OCI-LY7 (cell line): Measurements from ENCODE around the gene PAPOLG.

Experiments used
- EZH2phosphoT487 ChIP-seq: fragments of 200-600 bp; sonication (generic); IDR thresholded peaks from 2 replicates; pipeline ENCODE4 v1.6.1; 2018; ENCODE audit warnings: low read depth, borderline replicate concordance, mild to moderate bottlenecking, mixed run types, antibody characterized with exemption, low read length, moderate library complexity, mixed read lengths
- TF ChIP-seq, protein P1 (sequence below): fragments of 200-600 bp; sonication (generic); conservative IDR thresholded peaks from 2 replicates; pipeline ENCODE4 v1.5.1; 2014; ENCODE audit warnings: mild to moderate bottlenecking, antibody characterized with exemption, low read length, moderate library complexity, mixed read lengths

DNA sequence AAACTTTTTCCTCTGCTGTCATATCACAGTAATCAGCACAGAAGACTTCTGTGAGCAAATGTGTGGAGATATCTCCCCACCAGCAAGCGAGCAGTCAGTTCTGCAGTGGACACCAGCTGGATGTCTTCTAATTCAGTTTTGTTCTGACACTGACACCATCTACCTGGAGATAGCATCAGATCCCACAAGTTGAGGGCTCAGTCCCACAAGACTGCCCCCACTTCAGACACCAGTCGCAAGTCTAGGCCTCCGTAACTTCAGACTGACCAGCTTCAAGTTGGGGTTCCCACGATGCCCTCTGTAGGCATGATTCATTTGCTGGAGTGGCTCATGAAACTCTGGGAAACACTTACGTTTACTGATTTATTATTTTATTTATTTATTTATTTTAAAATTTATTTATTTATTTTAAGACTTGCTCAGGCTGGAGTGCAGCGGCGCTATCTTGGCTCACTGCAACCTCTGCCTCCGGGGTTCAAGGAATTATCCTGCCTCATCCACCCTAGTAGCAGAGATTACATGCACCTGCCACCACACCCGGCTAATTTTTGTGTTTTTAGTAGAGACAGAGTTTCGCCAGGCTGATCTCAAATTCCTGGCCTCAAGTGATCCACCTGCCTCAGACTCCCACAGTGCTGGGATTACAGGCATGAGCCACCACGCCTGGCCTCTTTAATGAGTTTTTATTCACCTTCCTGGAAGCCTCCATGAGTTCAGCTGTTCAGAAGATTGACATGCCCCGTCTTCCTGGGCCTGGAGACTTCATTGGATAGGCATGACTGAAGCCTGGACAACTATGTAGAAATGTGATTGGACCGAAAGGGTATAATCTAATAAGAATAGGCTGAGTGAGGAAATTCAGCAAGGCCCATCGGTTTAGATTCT, 55.7 kb downstream of the PAPOLG start:
- TF ChIP-seq, protein P1, sequence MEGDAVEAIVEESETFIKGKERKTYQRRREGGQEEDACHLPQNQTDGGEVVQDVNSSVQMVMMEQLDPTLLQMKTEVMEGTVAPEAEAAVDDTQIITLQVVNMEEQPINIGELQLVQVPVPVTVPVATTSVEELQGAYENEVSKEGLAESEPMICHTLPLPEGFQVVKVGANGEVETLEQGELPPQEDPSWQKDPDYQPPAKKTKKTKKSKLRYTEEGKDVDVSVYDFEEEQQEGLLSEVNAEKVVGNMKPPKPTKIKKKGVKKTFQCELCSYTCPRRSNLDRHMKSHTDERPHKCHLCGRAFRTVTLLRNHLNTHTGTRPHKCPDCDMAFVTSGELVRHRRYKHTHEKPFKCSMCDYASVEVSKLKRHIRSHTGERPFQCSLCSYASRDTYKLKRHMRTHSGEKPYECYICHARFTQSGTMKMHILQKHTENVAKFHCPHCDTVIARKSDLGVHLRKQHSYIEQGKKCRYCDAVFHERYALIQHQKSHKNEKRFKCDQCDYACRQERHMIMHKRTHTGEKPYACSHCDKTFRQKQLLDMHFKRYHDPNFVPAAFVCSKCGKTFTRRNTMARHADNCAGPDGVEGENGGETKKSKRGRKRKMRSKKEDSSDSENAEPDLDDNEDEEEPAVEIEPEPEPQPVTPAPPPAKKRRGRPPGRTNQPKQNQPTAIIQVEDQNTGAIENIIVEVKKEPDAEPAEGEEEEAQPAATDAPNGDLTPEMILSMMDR = no peak
- no peak for TF ChIP-seq EZH2phosphoT487
